HG03342 (cell line): ENCODE results near the gene TSSK2.
"Not testable (repeated sequence)": the region's sequence is repeated elsewhere in the genome, so short reads cannot be mapped to it uniquely, and the experiment has no call there.

Experiments
- ATAC-seq: cut with Tn5 transposase; IDR thresholded peaks from one replicate; pipeline ENCODE4 v1.9.1; 2021; ENCODE audit warnings: mild to moderate bottlenecking, moderate library complexity; ENCODE audit not compliant: unreplicated experiment

TSSK2 gene

DNA sequence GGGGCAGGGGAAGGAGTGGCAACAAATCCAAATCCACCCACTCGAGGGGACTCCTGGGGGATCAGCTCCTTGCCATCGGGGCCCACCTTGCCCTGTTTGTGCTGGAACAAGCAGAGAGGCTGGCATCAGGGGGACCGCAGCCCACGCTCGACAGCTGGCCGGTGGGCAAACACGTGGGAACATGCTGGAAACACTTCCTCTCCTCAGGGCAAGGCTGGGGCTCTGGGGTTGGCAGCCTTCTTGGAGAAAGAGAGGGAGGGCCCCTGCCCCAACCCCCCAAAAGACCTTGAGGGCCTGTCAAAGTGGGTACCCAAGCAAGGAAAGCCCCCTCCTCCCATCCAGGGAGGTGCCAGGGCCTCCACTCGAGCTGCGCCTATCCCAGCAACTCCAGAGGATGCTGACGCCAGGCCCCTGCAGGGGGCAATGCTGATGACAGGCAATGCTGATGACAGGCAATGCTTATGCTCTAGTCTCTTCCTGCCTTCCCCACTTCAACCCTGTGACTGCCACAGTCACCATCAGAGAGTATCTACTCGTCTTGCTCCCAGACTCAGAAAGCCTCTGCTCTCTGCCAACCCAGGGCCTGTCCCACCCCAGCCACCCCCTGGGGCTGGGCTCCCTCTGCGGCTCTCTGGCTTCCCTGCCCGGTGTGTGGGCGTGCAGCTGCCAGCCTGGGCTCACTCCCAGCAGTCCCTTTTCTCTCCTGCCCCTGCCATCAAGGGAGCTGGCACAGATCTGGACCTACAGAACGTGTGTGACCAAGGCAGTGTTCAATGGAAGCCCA lies 7.3 kb downstream of the TSSK2 start:
- ATAC-seq: no peak

DNA sequence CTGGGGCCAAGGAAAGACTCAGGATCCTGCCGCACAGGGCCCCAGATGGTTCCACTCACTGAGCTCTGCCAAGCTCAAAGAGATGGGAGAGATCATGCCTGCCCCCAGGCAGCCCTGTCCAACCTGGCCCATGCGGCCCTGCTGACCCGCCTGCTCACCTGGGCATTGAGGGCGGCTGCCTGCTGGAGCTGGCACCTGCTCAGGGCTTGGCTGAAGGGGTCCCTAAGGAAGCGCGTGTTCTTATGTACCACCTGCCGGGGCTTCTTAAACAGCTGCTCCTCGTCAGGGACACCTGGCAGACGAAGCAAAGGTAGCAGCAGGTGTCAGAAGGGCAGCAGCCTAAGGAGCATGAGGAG lies 7.9 kb downstream of the TSSK2 start:
- ATAC-seq: no peak

DNA sequence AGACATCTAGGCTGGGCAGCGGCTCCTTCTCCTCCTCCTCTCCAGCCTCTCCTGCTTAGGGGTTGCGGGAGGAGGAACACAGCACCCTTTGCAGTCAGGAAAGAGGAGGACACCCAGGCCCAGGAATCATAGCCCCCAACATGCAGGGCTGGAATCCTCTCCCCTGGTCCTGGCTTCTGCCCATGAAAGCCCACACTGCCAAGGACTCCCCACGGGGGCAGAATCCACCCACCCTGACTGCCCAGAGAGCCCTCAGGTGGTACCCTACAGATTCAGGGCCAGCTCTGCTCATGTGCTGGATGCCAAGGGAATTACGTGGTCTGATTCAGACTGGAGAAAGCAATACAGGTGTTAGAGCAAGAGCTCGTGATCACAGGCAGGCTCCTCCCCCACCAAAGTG lies 8.9 kb downstream of the TSSK2 start:
- no peak for ATAC-seq

DNA sequence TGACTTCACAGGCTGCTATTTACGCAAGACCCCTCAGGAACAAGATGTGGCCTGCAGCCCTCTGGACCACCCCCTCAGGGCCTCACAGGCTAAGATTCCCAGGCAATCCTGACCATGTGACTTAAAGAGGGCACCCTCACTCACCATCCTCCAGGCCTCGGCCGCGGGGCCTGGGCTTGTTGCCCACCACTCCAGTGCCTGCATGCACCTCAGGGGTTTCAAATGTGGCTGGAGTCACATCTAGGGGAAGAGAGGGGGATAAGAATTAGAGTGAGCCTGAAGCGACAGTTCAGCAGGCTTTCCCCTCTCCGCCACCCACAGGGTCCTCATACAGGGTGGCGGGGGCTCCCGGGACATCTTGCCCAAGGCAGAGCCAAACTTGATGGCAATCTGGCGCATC lies 11.3 kb downstream of the TSSK2 start:
- no peak for ATAC-seq

DNA sequence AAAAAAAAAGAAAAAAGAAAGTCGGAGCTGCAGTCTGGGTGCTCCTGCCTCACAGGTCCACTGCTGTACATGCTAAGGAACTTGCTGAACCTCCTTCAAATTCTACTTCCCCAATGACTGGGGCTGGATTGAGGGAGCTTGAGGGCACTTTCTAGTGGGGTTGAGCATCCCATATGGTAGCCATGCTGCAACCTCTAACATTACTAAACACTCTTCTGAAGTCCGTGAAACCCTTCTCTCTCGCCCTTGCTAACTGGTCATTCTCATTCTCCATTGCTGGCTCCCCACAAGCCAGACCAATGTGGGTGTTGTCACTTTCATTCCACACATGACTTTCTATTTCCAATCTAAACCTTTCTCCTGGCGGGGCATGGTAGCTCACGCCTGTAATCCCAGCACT lies 12.1 kb downstream of the TSSK2 start:
- no peak for ATAC-seq

DNA sequence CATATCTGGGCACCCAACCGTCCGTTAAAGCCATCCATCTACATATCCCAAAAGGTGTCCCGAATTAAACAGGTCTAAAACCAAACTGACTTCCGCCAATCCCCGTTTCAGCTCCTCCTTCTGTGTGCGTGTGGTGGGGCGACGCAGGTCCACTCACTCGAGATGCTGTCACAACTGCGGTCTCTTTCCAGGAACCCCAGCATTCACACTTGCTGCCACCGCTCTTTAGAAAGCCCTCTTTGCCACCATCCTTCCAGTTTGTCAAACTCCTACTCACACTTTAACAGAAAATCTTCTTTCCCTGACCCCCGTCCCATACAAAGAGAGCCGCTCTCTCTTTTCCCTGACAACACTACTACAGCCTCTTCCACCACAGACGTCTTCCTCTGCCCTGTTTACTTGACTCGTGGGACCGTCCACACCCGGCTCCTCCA lies 12.9 kb downstream of the TSSK2 start:
- no peak for ATAC-seq

DNA sequence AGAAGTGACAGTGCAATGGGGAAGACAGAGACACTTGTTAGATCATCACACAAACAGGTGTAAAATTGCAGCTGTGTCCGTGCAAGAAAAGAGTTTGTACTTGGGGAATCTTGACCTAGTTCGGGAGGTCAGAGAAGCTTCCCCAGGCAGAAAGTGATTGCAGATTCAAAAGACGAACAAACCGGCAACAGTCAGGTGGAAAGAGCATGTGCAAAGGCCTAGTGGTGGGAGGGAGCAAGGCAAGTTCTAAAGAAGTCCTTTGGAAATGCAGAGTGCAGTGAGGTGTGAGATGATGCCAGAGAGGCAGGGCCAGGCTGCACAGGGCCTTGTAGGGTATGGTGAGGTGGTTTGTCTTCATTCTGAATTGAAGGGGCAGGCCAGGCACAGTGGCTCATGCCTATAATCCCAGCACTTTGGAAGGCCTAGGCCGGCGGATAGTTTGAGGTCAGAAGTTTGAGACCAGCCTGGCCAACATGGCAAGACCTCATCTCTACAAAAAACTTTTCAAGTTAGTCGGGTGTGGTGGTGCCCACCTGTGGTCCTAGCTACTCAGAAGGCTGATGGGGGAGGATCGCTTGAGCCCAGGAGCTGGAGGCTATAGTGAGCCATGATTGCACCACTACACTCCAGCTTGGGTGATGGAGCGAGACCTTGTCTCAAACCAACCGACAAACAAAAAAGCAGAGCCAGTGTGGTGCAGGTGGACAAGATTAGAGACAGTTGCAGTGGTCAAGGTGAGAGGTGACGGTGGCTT lies 15.3 kb downstream of the TSSK2 start:
- no peak for ATAC-seq

DNA sequence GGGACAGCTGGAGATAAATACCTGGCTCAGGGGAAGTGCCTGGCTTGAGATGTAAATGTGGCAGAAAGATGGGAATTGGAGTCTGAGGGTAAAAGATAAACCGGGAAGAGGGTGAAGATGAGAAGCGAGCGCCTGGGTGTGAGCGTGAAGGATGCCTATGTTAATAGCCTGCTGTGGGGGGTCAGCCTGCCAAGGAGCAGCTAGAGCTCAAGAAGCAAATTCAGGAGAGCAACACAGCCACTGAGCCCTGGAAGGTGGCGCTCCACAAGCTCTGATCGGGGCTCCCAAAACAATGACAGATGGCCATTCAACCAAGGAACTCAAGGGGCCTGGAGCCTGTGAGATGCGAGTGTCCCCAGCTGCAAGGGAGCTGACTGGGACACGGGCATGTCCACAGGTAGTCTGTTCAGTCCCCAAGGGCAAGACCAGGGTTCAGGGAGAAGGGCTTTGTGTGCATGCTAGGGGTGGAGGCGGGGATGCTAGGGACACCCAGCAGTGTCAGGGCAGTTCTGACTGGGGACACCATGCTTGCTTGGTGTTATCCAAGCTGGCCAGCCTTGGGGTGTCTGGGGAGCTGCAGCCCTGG lies 16.2 kb downstream of the TSSK2 start:
- ATAC-seq: no peak

DNA sequence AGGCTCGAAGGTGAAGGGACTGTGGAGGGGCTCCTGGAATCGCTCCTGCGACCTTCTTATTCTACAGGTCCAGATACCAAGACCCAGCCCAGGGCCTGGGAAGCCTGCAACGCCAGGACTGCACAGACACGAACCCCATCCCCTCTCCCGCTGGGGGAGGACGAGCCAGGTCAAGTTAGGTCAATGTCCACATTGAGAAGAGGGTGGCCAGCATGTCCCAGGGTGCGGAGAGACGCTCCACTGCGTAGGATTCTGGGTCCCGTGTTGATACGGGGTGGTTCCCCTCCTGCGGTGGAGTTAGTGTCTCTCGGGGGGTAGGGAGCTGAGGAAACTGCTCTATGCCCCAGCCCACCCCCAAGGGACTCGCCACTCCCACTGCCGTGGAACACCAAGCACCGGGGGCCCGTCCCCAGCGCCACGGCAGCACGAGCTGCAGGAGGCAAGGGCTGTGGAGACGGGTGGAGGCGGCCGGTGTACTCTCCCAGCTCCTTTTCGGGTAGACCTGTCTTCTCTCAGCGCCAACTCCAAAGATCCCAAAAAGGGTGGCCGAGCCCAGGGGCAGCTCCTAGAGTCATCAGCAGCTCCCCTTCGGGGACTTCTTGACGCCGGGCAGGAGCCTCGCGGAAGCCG lies 17.4 kb downstream of the TSSK2 start:
- no peak for ATAC-seq

DNA sequence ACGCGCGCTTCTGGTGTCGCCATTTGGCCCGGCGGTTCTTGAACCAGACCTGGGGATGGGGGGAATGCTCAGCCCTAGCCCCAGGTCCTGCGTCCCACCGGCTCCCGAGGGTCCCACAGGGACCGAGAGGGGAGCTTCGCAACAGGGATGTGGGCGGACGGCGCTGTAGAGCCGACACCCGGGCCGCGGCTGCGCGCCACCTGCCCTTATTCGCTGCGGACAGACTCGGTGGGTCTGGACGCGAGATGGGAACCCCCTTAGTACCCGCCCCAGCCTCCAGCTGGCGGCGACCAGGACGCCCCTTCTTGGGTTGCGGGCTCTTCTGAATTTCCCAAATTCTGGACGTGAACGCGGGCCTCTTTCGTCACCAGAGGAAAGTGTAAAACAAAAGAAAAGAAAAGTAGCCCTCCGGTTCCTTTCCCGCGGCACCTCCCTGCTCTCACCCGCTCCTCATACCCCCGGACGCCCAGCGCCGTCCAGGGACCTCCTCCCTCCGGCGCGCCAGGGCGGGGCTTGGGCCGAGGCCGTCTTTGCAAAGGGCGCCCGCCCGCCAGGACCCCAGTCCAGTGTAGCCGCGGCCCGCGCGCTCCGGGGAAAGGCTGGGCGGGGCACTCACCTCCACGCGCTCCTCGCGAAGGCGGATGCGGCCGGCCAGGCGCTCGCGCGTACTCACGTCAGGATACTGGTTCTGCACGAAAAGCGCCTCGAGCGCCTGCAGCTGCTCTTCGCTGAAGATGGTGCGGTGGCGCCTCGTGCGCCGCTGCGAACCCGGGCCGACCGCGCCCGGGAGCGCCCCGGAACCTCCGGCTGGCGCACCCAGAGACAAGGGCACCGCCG lies 18.2 kb downstream of the TSSK2 start:
- no peak for ATAC-seq

DNA sequence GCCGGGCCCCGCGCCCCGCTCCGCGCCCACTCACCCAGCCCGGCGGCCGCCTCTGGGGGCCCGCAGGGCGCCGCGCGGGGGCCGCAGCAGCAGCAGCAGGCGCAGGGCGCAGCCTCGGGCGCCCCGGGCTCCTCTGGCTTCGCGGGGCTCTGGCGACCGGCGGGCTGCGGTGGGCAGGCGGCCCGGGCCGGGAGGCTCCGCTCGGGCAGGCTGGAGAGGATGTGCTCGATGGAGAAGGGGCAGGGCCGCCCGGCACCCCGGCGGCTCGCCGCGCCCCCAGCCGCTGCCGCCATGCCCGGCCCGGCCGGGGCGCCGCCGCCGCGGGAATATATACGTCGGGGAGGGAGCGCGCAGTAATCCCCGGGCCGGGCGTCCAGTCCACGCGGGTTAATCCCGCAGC lies 18.9 kb downstream of the TSSK2 start, which contains the start of gene GSC2:
Gene GSC2 (minus strand): TSS at position 302 of the 400 bp plus-strand sequence. CDS start 9 bp downstream, at position 293.
- no peak for ATAC-seq

DNA sequence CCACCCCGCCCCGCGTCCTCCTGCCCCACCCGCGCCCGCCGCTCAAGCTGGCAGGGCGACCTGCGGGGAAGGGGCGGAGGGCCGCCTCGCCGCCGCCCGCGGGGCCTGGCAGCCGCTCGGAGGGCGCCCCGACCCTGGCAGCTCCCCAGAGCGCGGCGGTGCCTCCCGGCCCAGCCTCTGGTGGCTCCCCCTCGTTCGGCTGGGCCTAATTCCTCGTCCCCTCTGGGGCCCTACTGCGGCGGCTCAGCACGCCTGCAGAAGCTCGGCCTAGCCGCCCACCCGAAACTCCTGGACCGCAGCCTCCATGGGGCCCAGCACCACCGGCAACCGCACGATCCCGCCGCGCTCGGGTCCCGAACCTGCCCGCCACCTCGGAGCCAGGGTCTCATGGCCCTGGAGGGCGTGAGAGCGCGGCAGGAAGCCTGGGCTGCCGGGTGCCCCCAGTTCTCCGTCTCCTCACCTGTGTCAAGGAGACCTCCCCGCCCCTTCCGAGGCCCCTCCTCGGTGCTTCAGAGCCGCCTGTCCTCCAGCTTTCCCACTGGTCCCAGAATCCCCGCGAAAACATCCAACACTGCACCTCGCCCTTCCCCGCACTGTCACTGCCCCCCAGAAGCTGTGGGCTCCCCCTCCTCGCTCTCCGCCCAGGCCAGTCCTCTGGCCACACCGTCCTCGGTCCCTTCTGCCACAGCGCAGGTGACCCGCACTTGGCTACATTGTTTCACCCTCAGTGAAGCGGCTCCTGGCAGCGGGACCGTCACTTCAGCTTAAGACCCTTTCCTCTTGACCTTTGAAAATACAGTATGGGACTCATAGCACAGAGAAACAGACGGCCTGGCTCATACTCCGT lies 19.6 kb downstream of the TSSK2 start:
- ATAC-seq: no peak

DNA sequence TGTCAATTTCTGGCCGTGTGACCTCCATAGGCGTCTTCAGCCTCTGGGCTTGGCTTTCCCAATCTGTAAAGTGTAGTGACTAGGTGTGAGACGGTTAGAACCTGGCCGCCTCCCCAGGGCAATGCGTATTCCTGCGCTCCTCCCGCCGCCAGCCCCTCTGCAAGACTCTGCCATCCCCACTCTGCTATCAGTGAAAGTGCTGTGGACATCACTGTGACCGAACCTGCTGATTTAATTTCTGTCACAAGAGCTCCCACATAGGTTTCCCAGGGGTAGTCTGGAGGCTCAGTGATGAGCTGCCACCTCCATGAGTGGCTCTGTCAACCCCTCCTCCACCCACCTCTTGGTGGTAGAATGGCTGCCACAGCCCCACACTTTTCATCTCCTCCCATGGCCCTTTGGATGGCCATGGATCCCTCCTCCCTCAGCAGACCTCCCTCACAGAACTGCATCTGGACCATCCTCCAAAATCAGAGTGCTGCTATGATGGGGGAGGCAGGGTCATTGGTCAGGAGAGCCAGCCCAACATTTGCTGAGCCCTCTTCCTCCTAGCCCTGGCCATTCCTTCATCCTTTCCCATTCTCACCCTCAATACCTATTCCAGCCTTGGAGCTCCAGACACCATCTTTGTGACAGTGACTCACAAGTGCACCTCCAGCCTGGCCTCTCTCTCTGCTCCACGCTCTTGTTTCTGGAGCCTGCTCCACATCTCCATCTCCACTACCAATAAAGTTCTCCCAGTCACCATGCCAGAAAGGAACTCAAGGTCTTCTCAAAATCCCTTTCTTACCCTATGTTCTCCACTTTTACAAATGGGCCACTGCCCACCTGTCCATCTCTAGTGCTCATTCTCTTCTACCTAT lies 20.5 kb downstream of the TSSK2 start:
- no peak for ATAC-seq

DNA sequence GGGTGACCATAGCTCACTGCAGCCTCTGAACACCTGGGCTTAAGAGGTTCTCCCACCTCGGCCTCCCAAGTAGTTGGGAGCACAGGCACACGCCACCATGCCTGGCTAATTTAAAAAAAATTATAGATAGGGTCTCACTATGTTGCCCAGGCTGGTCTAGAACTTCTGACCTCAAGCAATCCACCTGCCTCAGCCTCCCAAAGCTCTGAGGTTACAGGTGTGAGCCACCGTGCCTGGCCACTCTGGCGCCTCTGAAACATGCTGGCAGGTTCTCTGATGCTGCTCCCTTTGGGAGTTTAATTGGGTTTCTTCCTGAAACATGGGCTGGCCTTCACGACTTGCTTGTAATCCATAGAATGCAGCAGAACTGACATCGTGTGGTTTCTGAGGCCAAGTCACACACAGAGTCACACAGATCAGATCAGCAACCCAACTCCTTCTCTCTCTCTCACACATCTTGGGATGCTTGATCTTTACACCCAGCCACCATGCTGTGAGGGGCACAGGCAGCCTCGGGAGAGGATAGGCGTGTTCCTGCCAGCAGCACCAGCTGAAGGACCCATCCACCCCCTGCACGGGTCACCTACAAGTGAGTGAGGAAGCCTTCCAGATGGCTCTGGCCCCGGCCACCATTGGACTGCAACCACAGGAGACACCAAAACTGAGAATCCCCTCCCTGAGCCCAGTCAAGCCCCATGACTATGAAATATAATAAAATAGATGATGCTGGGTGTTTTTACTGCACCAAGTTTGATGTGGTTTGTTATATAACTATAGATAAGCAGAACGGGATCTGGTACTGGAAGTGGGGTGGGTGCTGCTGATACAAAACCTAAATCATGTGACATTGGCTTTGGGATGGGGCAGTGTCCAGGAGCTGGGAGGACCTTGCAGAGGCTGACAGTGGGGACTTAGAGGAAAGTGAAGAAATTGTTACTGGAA lies 22.1 kb downstream of the TSSK2 start:
- ATAC-seq: no peak

DNA sequence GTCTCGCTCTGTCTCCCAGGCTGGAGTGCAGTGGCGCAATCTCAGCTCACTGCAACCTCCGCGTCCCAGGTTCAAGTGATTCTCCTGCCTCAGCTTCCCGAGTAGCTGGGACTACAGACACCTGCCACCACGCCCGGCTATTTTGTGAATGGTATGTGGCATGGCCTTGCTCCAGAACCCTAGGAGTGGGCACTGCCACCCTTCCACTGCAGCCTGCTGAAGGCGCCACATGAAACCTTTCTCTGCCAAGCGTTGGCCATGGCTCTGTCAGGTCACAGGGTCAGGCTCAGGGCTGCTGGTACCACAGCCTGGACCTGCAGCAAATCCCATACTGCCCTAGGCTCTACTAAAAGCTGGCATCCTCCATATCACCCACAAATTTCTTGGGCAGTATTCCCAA lies 25.0 kb downstream of the TSSK2 start:
- ATAC-seq: not testable (repeated sequence)

DNA sequence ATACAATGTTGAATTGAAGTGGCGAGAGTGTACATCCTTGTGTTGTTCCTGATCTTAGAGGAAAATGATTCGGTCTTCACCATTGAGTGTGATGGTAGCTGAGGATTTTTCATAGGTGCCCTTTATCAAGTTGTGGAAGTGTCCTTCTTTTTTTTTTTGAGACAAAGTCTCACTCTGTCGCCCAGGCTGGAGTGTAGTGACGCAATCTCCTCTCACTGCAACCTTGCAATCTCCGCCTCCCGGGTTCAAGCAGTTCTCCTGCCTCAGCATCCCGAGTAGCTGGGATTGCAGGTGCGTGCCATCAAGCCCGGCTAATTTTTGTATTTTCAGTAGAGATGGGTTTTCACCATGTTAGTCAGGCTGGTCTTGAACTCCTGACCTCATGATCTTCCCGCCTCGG lies 27.5 kb downstream of the TSSK2 start:
- not testable (repeated sequence) for ATAC-seq

DNA sequence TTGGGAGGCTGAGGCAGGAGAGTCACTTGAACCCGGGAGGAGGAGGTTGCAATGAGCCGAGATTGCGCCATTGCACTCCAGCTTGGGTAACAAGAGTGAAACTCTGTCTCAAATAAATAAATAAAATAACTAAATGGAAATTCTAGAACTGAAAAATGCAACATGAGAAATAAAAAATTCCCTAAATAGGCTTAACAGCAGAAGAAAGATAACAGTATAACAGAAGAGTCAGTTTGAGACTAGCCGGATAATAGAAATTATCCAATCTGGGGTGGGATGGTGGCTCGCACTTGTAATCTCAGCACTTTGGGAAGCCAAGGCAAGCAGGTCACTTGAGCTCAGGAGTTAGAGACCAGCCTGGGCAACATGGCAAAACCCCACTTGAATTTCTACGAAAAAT lies 33.3 kb downstream of the TSSK2 start:
- no peak for ATAC-seq

DNA sequence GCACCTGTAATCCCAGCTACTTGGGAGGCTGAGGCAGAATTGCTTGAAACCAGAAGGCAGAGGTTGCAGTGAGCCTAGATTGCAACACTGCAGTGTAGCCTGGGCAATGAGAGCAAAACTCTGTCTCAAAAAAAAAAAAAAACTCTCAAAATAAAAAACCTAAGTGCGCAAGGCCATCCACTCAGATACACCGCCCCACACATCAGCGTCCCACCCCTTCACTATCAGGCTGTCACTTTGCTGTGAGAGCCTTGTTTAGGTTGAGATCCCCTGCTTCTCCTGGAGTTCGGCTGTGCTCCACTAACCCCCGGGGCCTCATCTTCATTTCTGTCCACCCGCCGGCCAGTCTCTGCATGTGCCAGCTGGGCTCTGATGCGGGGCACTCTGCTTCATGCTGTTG lies 35.3 kb downstream of the TSSK2 start:
- ATAC-seq: no peak
